ENCODE data around the gene FNBP1. TPM values are rescaled to one million over a fixed set of nuclear protein-coding genes. Genes with fewer than 3 reads are reported as not detected.

Gene FNBP1
- polyA plus RNA-seq, 1 of the 3 experiments (the other 2 are of a cell fraction), result 11.0 TPM

GRCh38 chr9:129919277-129919676 lies 123.7 kb downstream of the FNBP1 start:
- no peak overlapping the region for H2AFZ ChIP-seq (ENCODE audit: low read depth)
- TF ChIP-seq GATA2 (CRISPR knock-in tag; IDR thresholded peaks at IDR 0.05), result no peak
- no peak for TF ChIP-seq POLR2AphosphoS5 (IDR thresholded peaks at IDR 0.05; ENCODE audit: low read depth, low read length)
- no peak for TF ChIP-seq REST (IDR thresholded peaks at IDR 0.05; ENCODE audit: low read depth, low read length)
- peaks cover 11 to 34% of the 10 kb centered on the region in 2 experiments for H3K36me3 ChIP-seq (replicated peaks in 1 of 2; ENCODE audit: control insufficient read depth in 1 of 2, insufficient read depth in 2 of 2, low read length in 1 of 2)
- H3K9me3 ChIP-seq, result no peaks in the 10 kb centered on the region
- no peak for DNase-seq
- no peaks in the 10 kb centered on the region for H3K9me2 ChIP-seq
- POLR2A ChIA-PET, result no interaction called here
- no peaks in the 10 kb centered on the region for H3F3A ChIP-seq (replicated peaks; ENCODE audit: insufficient read depth)
- H3K27ac ChIP-seq (ENCODE audit: low read depth in 2 of 2, low read length in 1 of 2), result no peak overlapping the region
- no peaks in the 10 kb centered on the region for H3K27me3 ChIP-seq (ENCODE audit: insufficient read depth)
- H3K4me3 ChIP-seq (ENCODE audit: low read depth in 2 of 2, low read length in 1 of 2), result no peak overlapping the region
- no peaks in the 10 kb centered on the region for H3K79me2 ChIP-seq (ENCODE audit: insufficient read depth)
- 60% methylated on average over 3 of the region's 3 CpGs for whole genome bisulfite sequencing (ENCODE audit: low lambda C conversion rate)
- H3K4me2 ChIP-seq, result no peak overlapping the region
- H4K20me1 ChIP-seq (ENCODE audit: insufficient read depth), result no peaks in the 10 kb centered on the region
- CTCF ChIA-PET, result no interaction called here
- no peak overlapping the region for H3K9ac ChIP-seq
- H3K4me1 ChIP-seq (ENCODE audit: control insufficient read depth in 1 of 2, insufficient read depth in 2 of 2, low read depth in 1 of 2, low read length in 1 of 2), result no peaks in the 10 kb centered on the region

GRCh38 chr9:129918296-129918950 lies 124.6 kb downstream of the FNBP1 start:
- H3K27ac ChIP-seq (ENCODE audit: low read depth in 2 of 2, low read length in 1 of 2), result no peak overlapping the region
- H3K4me2 ChIP-seq, result no peak overlapping the region
- no peak for TF ChIP-seq RFX5 (IDR thresholded peaks at IDR 0.05; ENCODE audit: low read length)
- no peaks in the 10 kb centered on the region for H4K20me1 ChIP-seq (ENCODE audit: insufficient read depth)
- H3K9ac ChIP-seq, result no peak overlapping the region
- H3K79me2 ChIP-seq (ENCODE audit: insufficient read depth), result no peaks in the 10 kb centered on the region
- H3K27me3 ChIP-seq (ENCODE audit: insufficient read depth), result no peaks in the 10 kb centered on the region
- no peak for DNase-seq
- no peak overlapping the region for H3K4me3 ChIP-seq (ENCODE audit: low read depth in 2 of 2, low read length in 1 of 2)
- no peaks in the 10 kb centered on the region for H3K4me1 ChIP-seq (ENCODE audit: control insufficient read depth in 1 of 2, insufficient read depth in 2 of 2, low read depth in 1 of 2, low read length in 1 of 2)
- peaks cover 7 to 28% of the 10 kb centered on the region in 2 experiments for H3K36me3 ChIP-seq (replicated peaks in 1 of 2; ENCODE audit: control insufficient read depth in 1 of 2, insufficient read depth in 2 of 2, low read length in 1 of 2)
- H3K9me3 ChIP-seq, result no peaks in the 10 kb centered on the region
- WGBS (ENCODE audit: low lambda C conversion rate), result 97% methylated on average over 14 of the region's 14 CpGs
- no peaks in the 10 kb centered on the region for H3K9me2 ChIP-seq
- H2AFZ ChIP-seq (ENCODE audit: low read depth), result no peak overlapping the region
- POLR2A ChIA-PET, result no interaction called here
- CTCF ChIA-PET, result no interaction called here
- H3F3A ChIP-seq (replicated peaks; ENCODE audit: insufficient read depth), result no peaks in the 10 kb centered on the region

- Histone ChIP-seq H3K4me1 (ENCODE audit: control insufficient read depth in 1 of 2, insufficient read depth in 2 of 2, low read depth in 1 of 2, low read length in 1 of 2) (no peaks in the 10 kb centered on the region; a peak in 1 of 4 replicates), H3K79me2 (ENCODE audit: insufficient read depth) (no peaks in the 10 kb centered on the region), H3K36me3 (replicated peaks in 1 of 2; ENCODE audit: control insufficient read depth in 1 of 2, insufficient read depth in 2 of 2, low read length in 1 of 2) (peaks cover 3 to 21% of the 10 kb centered on the region in 2 experiments), H3K4me2 (no peak overlapping the region), H3K4me3 (ENCODE audit: low read depth in 2 of 2, low read length in 1 of 2) (no peak overlapping the region), H3K9me3 (no peaks in the 10 kb centered on the region), H3K27ac (ENCODE audit: low read depth in 2 of 2, low read length in 1 of 2) (no peak overlapping the region), H2AFZ (ENCODE audit: low read depth) (no peak overlapping the region), H3F3A (replicated peaks; ENCODE audit: insufficient read depth) (no peaks in the 10 kb centered on the region), H4K20me1 (ENCODE audit: insufficient read depth) (no peaks in the 10 kb centered on the region), H3K9ac (no peak overlapping the region), H3K27me3 (ENCODE audit: insufficient read depth) (no peaks in the 10 kb centered on the region), H3K9me2 (no peaks in the 10 kb centered on the region)
- 97% methylated on average over 7 of the region's 7 CpGs for WGBS (ENCODE audit: low lambda C conversion rate)
- DNase-seq, result no peak
- TF ChIP-seq FOSL2 (IDR thresholded peaks at IDR 0.05; ENCODE audit: borderline replicate concordance, low read depth) (no peak), GABPA (IDR thresholded peaks at IDR 0.05; ENCODE audit: low read depth) (no peak), TAF1 (IDR thresholded peaks at IDR 0.05; ENCODE audit: borderline replicate concordance, low read depth, low read length) (no peak), SIN3A (IDR thresholded peaks at IDR 0.05; ENCODE audit: borderline replicate concordance, low read depth, low read length) (no peak), NRF1 (IDR thresholded peaks at IDR 0.05; ENCODE audit: low read depth, low read length) (no peak), JUND (IDR thresholded peaks at IDR 0.05) (no peak)
- ChIA-PET CTCF (interaction anchor here (0.8 to 1.0 kb wide), 2 partner anchors 31 to 32 kb away, joined by 3 to 4 read pairs; no protein-coding TSS in a partner anchor), POLR2A (interaction anchor here (0.6 to 0.7 kb wide), 2 partner anchors 13 to 126 kb away, joined by 3 read pairs; partner anchors contain the start of gene FNBP1)
Measured at GRCh38 chr9:129916707-129917106, 126.3 kb downstream of the FNBP1 start.
